Measurements from ENCODE around the gene SYT3. TPM values are rescaled to one million over a fixed set of nuclear protein-coding genes. Genes with fewer than 3 reads are reported as not detected.

The SYT3 gene, protein sequence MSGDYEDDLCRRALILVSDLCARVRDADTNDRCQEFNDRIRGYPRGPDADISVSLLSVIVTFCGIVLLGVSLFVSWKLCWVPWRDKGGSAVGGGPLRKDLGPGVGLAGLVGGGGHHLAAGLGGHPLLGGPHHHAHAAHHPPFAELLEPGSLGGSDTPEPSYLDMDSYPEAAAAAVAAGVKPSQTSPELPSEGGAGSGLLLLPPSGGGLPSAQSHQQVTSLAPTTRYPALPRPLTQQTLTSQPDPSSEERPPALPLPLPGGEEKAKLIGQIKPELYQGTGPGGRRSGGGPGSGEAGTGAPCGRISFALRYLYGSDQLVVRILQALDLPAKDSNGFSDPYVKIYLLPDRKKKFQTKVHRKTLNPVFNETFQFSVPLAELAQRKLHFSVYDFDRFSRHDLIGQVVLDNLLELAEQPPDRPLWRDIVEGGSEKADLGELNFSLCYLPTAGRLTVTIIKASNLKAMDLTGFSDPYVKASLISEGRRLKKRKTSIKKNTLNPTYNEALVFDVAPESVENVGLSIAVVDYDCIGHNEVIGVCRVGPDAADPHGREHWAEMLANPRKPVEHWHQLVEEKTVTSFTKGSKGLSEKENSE
- total RNA-seq: not detected

DNA sequence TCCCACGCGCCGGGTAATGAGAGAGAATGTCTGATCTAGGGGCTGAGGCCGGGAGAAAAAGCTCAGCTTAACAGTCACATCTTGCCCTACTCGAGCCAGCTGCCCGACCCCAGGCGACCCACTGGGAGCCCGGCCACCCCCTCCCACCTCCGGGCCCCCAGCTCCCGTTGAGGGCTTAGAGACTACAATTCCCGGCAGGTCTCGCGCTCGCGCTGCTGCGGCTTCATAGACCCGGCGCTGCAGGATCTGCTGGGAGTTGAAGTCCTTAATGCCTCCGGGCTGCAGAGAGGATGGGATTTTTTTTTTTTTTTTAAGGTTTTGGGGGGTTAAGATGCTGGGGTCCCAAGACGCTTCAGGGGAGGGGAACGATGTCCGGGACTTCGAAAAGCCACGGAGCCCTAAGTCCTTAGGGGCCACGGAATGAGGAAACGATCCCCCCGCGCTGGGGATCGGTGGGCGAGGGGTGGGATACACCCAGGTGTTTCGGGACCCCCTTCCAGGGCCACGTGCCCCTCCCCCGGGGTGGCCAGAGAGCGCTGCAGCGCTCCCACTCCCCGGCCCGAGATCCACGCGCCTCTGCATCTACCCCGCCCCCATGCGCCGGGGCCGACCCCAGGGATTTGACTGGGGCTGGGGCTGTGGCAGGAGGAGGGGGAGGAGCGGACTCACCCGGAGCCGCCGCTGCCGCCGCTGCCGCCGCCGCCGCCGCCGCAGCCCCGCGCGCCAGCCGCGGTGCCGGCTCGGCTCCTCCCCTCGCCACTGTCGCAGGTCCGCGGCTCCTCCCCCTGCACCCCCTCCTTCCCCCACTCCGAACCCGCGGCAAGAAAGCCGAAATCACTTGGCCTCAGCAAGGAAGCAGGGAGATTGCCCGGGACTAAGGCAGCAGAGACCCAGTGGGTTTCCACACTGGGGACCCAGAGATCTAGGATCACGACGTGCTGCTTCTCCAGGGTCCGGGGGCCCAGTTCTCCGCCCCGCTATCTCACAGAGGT, at the start of gene SYT3:
Gene SYT3, minus strand, starts transcription at position 761 of the 992 bp plus-strand sequence. CDS start 2,470 bp downstream, outside the sequence.
- DNase-seq: no peak
- Mint-ChIP-seq H3K36me3 (no peaks in the 10 kb centered on the region), H3K9me3 (ENCODE audit: low read depth) (peaks cover 5% of the 10 kb centered on the region), H3K27ac (no peak within 1 kb of the TSS), H3K4me1 (no peaks in the 10 kb centered on the region), H3K4me3 (no peak within 1 kb of the TSS), H3K27me3 (peaks cover 33% of the 10 kb centered on the region)
- ATAC-seq: peak; percentile 36
- CTCF ChIA-PET: interaction anchor here (0.7 kb wide), 1 partner anchor 790 kb away, joined by 3 read pairs; no protein-coding TSS in a partner anchor

DNA sequence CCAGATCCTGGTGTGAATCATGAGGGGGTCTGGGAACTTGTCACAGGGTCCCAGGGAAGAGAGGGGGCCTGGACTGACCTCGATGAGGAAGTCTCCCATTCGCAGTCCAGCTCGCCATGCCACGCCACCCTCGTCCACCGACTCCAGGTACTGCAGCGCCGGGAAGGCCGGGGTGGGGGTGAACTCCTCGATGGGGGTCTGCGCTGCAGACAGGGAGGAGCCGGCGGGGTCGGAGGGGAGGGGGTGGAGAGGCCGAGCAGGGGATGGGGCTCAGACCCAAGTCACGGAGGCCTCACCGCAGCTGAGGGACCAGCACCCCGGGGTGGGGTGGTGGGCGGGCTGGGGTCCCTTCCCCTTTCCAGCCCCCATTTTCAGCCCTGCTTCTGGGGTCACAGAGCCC, 49.1 kb upstream of the SYT3 start:
- Mint-ChIP-seq H3K9me3 (ENCODE audit: low read depth) (no peaks in the 10 kb centered on the region), H3K27ac (no peak overlapping the region), H3K36me3 (no peaks in the 10 kb centered on the region), H3K4me1 (no peaks in the 10 kb centered on the region), H3K27me3 (peaks cover 18% of the 10 kb centered on the region), H3K4me3 (no peak overlapping the region)
- ATAC-seq: no peak
- CTCF ChIA-PET: no interaction called here
- DNase-seq: no peak

DNA sequence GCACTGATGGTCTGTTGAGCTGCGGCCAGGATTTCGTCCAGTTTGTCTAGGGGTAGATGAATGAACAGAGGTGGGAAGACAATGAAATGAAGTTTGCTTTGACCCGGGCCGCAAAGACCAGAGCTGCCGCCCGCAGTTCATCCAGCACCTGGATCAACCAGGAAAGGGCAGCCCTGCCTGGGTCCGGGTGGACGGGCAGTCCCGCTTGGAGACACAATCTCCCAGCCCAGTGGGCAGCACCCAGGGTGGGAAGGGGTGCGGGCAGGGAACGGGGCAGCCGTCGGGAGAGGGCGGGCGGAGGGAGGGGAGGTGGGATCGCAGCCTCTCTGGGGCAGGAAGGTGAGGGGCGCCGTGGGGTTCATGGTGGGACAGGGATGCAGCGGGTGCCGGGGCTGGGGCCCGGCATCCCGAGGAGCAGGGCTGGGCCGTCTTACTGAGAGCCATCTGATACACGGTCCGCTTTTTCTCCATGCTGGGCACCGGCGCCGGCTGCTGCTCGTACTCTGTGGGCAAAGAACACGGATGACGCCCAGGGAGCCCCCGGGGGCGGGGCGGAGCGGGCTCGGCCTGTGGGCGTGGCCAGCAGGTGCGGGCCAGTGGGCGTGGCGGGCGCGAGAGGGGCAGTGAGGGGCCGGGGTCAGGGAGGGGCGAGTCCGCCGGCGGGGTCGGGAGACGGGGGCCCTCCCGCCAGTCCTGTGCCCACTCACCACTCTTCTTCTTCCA, 46.8 kb upstream of the SYT3 start:
- Mint-ChIP-seq H3K27me3 (peaks cover 8% of the 10 kb centered on the region), H3K36me3 (no peaks in the 10 kb centered on the region), H3K9me3 (ENCODE audit: low read depth) (no peaks in the 10 kb centered on the region), H3K4me1 (no peaks in the 10 kb centered on the region), H3K27ac (no peak overlapping the region), H3K4me3 (no peak overlapping the region)
- CTCF ChIA-PET: no interaction called here
- ATAC-seq (no peak), DNase-seq (no peak)

DNA sequence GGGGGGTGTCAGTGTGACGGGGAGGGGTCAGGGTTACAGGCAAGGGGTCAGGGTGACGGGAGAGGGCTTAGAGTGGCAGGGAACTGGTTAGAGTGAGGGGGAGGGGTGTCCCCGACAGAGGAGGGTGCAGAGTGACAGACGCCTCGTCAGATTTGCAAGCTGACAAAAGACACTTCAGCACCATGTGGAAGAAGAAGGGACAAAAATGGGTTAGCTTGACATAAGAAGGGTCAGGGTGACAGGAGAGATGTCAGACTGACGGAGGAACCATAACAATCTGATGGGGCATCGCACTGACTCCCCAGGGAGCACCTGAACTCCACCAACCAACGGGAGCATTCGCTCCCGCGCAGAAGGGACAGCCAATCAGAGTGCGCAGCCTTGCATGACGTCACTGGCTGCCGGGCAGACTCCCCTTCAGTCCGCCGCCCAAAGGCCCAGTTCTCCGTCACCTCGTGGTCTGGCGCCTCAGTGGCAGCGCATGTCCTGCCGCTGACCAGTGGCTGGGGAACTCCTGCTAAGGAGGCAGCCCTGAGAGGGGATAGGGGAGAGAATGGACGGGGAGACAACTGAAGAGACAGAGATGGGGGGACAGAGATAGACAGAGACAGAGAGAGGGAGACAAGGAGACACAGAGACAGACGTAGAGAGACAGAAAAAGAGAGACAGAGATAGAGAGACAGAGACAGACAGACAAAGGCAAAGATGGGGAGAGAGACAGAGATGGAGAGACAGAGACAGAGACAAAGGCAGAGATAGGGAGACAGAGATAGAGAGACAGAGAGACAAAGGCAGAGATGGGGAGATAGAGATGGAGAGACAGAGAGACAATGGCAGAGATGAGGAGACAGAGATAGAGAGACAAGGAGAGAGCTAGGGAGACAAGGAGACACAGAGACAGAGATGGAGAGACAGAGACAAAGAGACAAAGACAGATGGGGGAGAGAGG, 39.8 kb upstream of the SYT3 start:
- Mint-ChIP-seq H3K4me3 (no peak overlapping the region), H3K36me3 (no peaks in the 10 kb centered on the region), H3K27me3 (peaks cover 8% of the 10 kb centered on the region), H3K27ac (peak overlapping the region; percentile 46), H3K4me1 (peaks cover 6% of the 10 kb centered on the region), H3K9me3 (ENCODE audit: low read depth) (no peaks in the 10 kb centered on the region)
- CTCF ChIA-PET: no interaction called here
- peak; percentile 97 for ATAC-seq
- peak; percentile 87 for DNase-seq

DNA sequence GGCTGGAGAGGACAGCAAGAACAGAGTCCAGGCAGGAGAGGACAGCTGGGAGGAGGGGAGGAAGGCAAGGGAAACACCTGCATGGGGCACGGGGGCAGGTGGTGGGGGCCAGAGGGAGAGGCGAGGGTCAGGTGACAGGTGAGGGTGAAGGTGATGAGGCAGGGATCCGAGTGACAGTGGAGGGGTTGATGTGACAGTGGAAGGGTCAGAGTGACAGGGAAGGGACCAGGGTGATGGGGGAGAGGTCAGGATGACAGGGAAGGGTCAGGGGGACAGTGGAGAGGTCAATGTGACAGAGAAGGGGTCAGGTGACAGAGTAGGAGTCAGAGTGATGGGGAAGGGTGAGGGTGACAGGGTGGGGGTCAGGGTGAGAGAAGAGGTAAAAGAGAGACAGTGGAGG, 38.6 kb upstream of the SYT3 start:
- Mint-ChIP-seq H3K27me3 (peaks cover 13% of the 10 kb centered on the region), H3K4me3 (no peak overlapping the region), H3K36me3 (no peaks in the 10 kb centered on the region), H3K4me1 (peaks cover 6% of the 10 kb centered on the region), H3K9me3 (ENCODE audit: low read depth) (no peaks in the 10 kb centered on the region), H3K27ac (no peak overlapping the region)
- CTCF ChIA-PET: no interaction called here
- DNase-seq (no peak), ATAC-seq (no peak)

DNA sequence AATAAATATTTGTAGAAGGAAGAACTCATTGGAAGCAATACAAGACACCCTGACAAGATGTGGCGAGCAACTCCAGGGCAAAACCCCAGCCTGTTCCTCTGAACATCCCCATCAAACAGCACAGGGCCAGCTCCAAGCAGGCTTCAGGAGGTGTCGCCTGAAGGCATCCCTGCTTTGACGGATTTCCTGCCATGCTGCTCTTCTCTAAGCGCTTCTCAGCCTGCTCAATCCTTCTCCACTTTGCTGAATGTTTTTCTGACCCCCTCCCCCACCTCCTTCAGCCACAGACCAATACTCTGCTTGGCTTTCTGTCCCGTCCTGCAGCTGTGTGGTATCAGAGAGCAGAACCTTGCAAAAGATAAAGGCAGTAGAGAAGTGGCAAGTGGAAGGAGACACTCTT, 38.0 kb upstream of the SYT3 start:
- no peaks in the 10 kb centered on the region for H3K36me3 Mint-ChIP-seq
- no peak overlapping the region for H3K27ac Mint-ChIP-seq

DNA sequence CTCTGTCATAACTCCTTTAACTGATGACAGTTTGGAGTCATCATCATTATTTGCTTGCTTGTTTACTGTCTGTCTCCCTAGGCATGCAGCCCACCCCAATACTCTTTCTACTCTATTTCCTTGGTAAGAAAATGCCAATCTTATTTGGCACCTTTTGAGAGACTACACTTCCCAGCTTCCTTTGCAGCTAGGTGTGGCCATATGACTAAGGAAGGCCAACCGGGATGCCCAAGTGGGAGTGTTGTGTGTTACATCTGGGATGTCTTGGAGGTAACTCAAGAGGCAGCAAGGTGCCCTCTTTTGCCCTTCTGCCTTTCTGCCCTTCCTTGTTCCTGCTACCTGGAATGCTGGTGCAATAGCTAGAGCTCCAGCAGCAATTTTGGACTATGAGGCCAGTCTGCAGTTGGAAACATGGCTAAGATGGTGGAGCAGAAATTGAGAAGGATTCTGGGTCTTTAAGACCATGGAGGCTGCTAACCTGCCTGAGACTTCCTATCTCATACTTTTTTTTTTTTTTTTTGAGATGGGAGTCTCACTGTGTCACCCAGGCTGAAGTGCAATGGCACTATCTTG, 37.0 kb upstream of the SYT3 start:
- peaks cover 21% of the 10 kb centered on the region for H3K27me3 Mint-ChIP-seq
- H3K4me3 Mint-ChIP-seq: no peak overlapping the region
- no peak for ATAC-seq
- DNase-seq: no peak
- H3K4me1 Mint-ChIP-seq: peaks cover 6% of the 10 kb centered on the region
- no peak overlapping the region for H3K27ac Mint-ChIP-seq
- H3K9me3 Mint-ChIP-seq (ENCODE audit: low read depth): no peaks in the 10 kb centered on the region
- CTCF ChIA-PET: no interaction called here
- H3K36me3 Mint-ChIP-seq: no peaks in the 10 kb centered on the region

More for the DNA sequence above, 38.0 kb upstream of the SYT3 start:
- Mint-ChIP-seq H3K4me3 (no peak overlapping the region), H3K9me3 (ENCODE audit: low read depth) (no peaks in the 10 kb centered on the region), H3K4me1 (peaks cover 6% of the 10 kb centered on the region), H3K27me3 (peaks cover 20% of the 10 kb centered on the region)
- ATAC-seq (no peak), DNase-seq (no peak)
- CTCF ChIA-PET: no interaction called here

DNA sequence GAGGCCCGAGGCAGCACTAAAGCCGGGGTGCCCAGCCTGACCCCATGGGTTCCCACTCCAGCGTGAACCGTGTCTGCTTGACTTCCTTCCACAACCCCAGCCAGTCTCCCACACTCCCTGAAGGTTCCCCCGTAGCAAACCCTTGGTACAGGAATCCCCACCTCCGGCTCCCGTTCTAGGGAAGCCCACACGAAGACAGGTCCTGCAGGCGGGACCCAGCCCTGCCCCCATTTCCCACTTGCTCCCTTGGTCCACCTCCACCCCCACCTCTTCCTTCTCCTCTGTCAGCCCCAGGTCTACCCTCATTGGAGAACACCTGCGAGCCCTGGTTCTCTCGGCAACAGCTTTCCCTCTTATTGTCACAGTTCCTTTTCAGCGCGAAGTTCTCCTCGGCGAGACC, 33.4 kb upstream of the SYT3 start:
- Mint-ChIP-seq H3K4me1 (no peaks in the 10 kb centered on the region), H3K9me3 (ENCODE audit: low read depth) (no peaks in the 10 kb centered on the region), H3K27ac (no peak overlapping the region), H3K36me3 (no peaks in the 10 kb centered on the region), H3K27me3 (peaks cover 37% of the 10 kb centered on the region), H3K4me3 (no peak overlapping the region)
- no peak for DNase-seq
- no peak for ATAC-seq
- CTCF ChIA-PET: no interaction called here

DNA sequence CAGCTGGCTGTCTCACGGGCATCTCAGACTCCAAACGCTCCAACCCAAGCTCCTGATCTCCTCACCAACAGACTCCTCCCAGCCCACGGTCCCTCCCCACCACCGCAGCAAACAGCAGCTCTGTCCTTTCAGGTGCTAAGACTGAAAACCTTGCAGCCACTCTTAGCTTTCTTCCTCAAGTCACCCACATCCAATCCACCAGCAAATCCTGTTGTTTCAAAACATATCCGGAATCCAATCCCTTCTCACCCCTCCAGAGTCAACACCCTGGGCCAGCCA, 30.4 kb upstream of the SYT3 start:
- H3K36me3 Mint-ChIP-seq: no peaks in the 10 kb centered on the region
- no peaks in the 10 kb centered on the region for H3K9me3 Mint-ChIP-seq (ENCODE audit: low read depth)
- H3K4me1 Mint-ChIP-seq: no peaks in the 10 kb centered on the region
- no peak overlapping the region for H3K27ac Mint-ChIP-seq
- DNase-seq (no peak), ATAC-seq (no peak)
- no peak overlapping the region for H3K4me3 Mint-ChIP-seq
- H3K27me3 Mint-ChIP-seq: peaks cover 40% of the 10 kb centered on the region
- CTCF ChIA-PET: interaction anchor here (0.7 to 3.3 kb wide), 5 partner anchors 13 to 252 kb away, joined by 3 to 10 read pairs (median 4); partner anchors contain the start of gene JOSD2

DNA sequence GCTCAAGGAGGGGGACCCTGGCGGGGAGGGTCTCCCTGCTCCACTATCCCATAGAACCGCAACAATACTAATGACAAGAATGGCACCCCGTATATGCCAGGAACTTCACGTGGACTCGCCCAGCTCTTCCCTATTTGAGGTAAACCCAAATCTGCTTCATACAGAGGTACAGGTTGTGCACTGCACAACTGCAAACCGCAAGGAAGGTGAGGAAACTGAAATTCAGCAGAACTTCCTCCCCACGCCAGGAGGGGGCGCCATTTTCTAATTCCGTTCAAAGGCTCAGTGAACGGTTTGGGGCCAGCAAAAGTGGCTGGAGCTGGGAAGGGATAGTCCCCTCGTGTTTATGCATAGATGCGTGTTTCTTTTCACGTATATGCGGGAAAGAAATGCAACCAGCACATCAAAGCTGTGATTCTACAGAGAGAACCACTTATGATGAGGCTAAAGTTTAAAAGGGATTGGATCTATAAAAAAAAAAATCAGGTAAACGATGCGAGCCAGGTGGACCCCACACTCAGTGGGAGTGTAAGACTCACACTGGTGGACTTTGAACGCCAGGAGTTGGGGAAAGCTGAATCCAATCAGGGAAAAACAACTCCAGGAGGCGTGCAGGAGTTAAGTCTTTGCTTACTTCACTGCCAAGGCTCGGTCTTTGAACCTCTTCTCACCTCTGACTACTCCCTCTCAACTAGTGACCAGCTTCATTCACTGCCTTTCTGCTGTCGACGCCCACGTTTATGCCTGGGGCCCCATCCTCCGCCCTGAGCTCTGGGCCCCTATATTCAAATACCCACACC, 29.8 kb upstream of the SYT3 start:
- no peak for ATAC-seq
- Mint-ChIP-seq H3K27ac (no peak overlapping the region), H3K4me1 (no peaks in the 10 kb centered on the region), H3K9me3 (ENCODE audit: low read depth) (no peaks in the 10 kb centered on the region), H3K27me3 (peaks cover 43% of the 10 kb centered on the region), H3K36me3 (no peaks in the 10 kb centered on the region), H3K4me3 (no peak overlapping the region)
- peak; percentile 46 for DNase-seq
- CTCF ChIA-PET: interaction anchor here (0.5 to 3.3 kb wide), 7 partner anchors 14 to 253 kb away, joined by 3 to 10 read pairs (median 3); partner anchors contain the start of gene JOSD2

DNA sequence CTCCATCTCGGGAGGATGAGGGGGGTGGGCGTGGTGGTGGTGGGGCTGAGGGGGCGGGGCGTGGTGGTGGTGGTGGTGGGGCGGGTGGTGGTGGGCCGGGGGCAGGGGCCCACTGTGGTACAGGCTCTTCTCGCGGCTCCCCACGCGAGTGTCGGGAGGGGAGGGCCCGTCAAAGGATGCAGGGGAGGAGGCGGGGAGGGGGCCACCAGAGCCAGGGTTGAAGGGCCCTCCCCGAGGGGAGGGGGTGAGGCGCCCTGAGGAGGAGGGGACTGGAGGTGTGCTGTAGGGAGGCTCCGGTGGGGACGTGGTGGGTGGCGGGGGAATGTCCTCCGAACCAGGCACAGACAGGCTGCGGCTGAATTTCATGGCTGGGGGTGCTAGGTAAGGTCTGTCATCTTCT, 29.2 kb upstream of the SYT3 start:
- H3K9me3 Mint-ChIP-seq (ENCODE audit: low read depth): no peaks in the 10 kb centered on the region
- CTCF ChIA-PET: interaction anchor here (1.3 to 1.4 kb wide), 2 partner anchors 112 to 158 kb away, joined by 3 to 5 read pairs; partner anchors contain the start of gene JOSD2
- DNase-seq: no peak
- ATAC-seq: no peak
- H3K27me3 Mint-ChIP-seq: peaks cover 40% of the 10 kb centered on the region
- no peaks in the 10 kb centered on the region for H3K4me1 Mint-ChIP-seq
- H3K36me3 Mint-ChIP-seq: no peaks in the 10 kb centered on the region
- no peak overlapping the region for H3K4me3 Mint-ChIP-seq
- no peak overlapping the region for H3K27ac Mint-ChIP-seq
